ENCODE results near the gene APP.

The APP gene

DNA sequence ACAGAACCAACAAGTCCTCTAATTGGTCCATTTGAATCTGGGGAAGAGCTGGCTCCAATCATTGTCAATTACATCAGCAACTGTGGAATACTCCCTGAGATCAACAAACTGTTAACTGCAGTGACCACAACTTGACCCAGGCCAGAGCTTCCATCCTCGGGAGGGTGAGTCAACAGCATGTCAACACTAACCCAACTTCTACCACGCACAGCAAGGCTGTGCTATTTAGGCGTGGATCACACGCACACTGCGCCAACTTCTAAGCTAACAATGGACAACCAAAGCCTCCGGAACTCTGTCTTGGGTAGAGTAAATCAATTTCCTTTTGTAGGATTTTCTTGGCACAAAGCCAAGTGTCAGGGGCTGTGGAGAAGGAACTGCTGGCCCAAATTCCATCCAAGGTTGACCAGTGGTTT is 30.4 kb downstream of the APP start:
- Histone ChIP-seq H3K36me3 (ENCODE audit: control insufficient read depth, low read length) (no peaks in the 10 kb centered on the region), H3K9me3 (ENCODE audit: control insufficient read depth, insufficient read depth, low read length) (no peaks in the 10 kb centered on the region), H3K27ac (ENCODE audit: low read depth, low read length) (no peak overlapping the region), H3K27me3 (ENCODE audit: control insufficient read depth, low read length) (no peaks in the 10 kb centered on the region), H3K4me1 (ENCODE audit: control insufficient read depth, low read length) (no peaks in the 10 kb centered on the region), H3F3A (ENCODE audit: control insufficient read depth, insufficient read depth) (no peaks in the 10 kb centered on the region), H3K4me2 (ENCODE audit: low read length) (no peak overlapping the region), H3K79me2 (ENCODE audit: control insufficient read depth, low read length) (no peaks in the 10 kb centered on the region), H3K4me3 (ENCODE audit: low read length) (no peak overlapping the region), H3K9me2 (replicated peaks; ENCODE audit: control insufficient read depth, low read length) (no peaks in the 10 kb centered on the region), H4K20me1 (ENCODE audit: control insufficient read depth, insufficient read depth, low read depth, low read length) (no peaks in the 10 kb centered on the region)
- TF ChIP-seq, protein P1, sequence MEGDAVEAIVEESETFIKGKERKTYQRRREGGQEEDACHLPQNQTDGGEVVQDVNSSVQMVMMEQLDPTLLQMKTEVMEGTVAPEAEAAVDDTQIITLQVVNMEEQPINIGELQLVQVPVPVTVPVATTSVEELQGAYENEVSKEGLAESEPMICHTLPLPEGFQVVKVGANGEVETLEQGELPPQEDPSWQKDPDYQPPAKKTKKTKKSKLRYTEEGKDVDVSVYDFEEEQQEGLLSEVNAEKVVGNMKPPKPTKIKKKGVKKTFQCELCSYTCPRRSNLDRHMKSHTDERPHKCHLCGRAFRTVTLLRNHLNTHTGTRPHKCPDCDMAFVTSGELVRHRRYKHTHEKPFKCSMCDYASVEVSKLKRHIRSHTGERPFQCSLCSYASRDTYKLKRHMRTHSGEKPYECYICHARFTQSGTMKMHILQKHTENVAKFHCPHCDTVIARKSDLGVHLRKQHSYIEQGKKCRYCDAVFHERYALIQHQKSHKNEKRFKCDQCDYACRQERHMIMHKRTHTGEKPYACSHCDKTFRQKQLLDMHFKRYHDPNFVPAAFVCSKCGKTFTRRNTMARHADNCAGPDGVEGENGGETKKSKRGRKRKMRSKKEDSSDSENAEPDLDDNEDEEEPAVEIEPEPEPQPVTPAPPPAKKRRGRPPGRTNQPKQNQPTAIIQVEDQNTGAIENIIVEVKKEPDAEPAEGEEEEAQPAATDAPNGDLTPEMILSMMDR (IDR thresholded peaks at IDR 0.05; ENCODE audit: low read depth, low read length, poor library complexity, severe bottlenecking): no peak
- no peak for TF ChIP-seq EZH2phosphoT487 (IDR thresholded peaks at IDR 0.05; ENCODE audit: borderline replicate concordance, low read length)

DNA sequence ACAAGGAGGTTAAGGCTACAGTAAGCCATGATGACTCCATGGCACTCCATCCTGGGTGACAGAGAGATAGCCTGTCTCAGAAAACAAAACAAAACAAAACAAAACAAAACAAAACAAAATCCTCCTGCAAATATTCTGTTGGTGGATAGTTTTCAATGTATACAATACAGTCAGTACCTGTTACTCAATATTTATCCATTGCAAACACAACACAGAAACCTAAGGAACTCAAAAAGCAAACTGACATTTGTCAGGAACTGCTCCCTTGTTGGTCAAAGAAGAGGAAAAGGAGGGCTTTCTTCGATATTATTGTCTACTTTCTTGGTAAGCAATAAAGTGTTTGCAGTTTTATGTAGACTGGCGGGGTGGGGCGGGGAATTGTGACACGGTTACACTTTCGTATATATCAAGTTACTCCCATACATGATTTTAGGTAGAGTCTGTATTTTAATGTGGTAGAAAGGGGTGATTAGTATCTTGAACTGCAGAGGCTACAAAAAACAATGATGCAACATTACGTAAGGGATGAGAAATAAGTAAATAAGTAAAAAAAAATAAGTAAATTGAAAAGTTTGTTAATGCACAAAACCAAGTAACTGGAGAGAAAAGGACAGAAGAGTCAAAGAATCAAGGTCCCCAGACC is 31.8 kb downstream of the APP start:
- H3K4me3 ChIP-seq (ENCODE audit: low read length): no peak overlapping the region
- no peaks in the 10 kb centered on the region for H3K36me3 ChIP-seq (ENCODE audit: control insufficient read depth, low read length)
- no peaks in the 10 kb centered on the region for H4K20me1 ChIP-seq (ENCODE audit: control insufficient read depth, insufficient read depth, low read depth, low read length)
- no peaks in the 10 kb centered on the region for H3K4me1 ChIP-seq (ENCODE audit: control insufficient read depth, low read length)
- H3K79me2 ChIP-seq (ENCODE audit: control insufficient read depth, low read length): no peaks in the 10 kb centered on the region
- no peak overlapping the region for H3K27ac ChIP-seq (ENCODE audit: low read depth, low read length)
- H3F3A ChIP-seq (ENCODE audit: control insufficient read depth, insufficient read depth): no peaks in the 10 kb centered on the region
- H3K9me2 ChIP-seq (replicated peaks; ENCODE audit: control insufficient read depth, low read length): no peaks in the 10 kb centered on the region
- TF ChIP-seq, protein P1 (IDR thresholded peaks at IDR 0.05; ENCODE audit: low read depth, low read length, poor library complexity, severe bottlenecking): no peak
- TF ChIP-seq EZH2phosphoT487 (IDR thresholded peaks at IDR 0.05; ENCODE audit: borderline replicate concordance, low read length): no peak
- H3K9me3 ChIP-seq (ENCODE audit: control insufficient read depth, insufficient read depth, low read length): no peaks in the 10 kb centered on the region
- no peaks in the 10 kb centered on the region for H3K27me3 ChIP-seq (ENCODE audit: control insufficient read depth, low read length)
- no peak overlapping the region for H3K4me2 ChIP-seq (ENCODE audit: low read length)

DNA sequence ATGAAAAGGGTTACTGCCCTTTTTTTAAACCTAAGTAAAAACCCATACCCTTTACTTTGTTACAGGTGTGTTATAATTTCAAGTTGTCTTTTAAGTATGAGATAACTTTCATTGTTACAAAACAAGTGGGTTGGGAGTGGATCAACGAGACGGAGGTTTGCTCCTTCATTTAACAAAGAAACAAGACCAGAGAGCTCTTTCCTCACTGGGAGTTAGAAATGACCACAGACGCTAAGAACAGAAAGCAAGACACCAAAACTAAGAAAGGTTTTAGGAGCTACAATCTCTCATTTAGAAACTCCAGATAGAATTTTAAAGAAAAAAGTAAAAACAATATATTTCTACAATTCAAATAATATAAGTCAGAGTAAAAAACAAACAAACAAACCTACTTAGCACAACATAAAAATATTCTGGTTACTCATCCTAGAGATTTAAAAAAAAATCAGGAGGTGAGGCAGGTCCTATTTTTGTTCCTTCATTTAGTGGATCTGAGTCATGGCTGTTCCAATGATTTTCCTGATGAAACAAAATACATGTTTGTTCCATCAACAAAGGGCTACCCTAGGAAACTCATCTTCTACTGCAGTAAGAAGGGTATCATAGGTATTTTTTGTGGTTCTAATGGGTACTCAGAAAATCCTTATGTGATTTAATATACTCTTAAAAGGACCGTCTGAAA is 33.0 kb downstream of the APP start:
- TF ChIP-seq EZH2phosphoT487 (IDR thresholded peaks at IDR 0.05; ENCODE audit: borderline replicate concordance, low read length): no peak
- TF ChIP-seq, protein P1 (IDR thresholded peaks at IDR 0.05; ENCODE audit: low read depth, low read length, poor library complexity, severe bottlenecking): no peak
- Histone ChIP-seq H3K4me1 (ENCODE audit: control insufficient read depth, low read length) (no peaks in the 10 kb centered on the region), H3K4me2 (ENCODE audit: low read length) (no peak overlapping the region), H3K4me3 (ENCODE audit: low read length) (no peak overlapping the region), H3F3A (ENCODE audit: control insufficient read depth, insufficient read depth) (no peaks in the 10 kb centered on the region), H3K79me2 (ENCODE audit: control insufficient read depth, low read length) (no peaks in the 10 kb centered on the region), H3K27me3 (ENCODE audit: control insufficient read depth, low read length) (no peaks in the 10 kb centered on the region), H4K20me1 (ENCODE audit: control insufficient read depth, insufficient read depth, low read depth, low read length) (no peaks in the 10 kb centered on the region), H3K9me3 (ENCODE audit: control insufficient read depth, insufficient read depth, low read length) (no peaks in the 10 kb centered on the region), H3K9me2 (replicated peaks; ENCODE audit: control insufficient read depth, low read length) (no peaks in the 10 kb centered on the region), H3K27ac (ENCODE audit: low read depth, low read length) (no peak overlapping the region), H3K36me3 (ENCODE audit: control insufficient read depth, low read length) (no peaks in the 10 kb centered on the region)

All from DOHH2 (cell line).